Right lobe of liver (tissue), 4 donors: ENCODE data around the gene MEGF8.

Experiments used
- POLR2A ChIP-seq: fragments of 450-650 bp; IDR thresholded peaks from one replicate; pipeline ENCODE4 v1.6.1; 2017; ENCODE audit warnings: antibody characterized with exemption, mild to moderate bottlenecking
- TF ChIP-seq, protein P1 (sequence below), 4 donors: fragments of 200-600 bp in 3 of 4; fragments of 450-650 bp in 1 of 4; IDR thresholded peaks; one replicate each; pipeline versions ENCODE4 v1.5.1 to v1.8.0; 2016 to 2022; ENCODE audit warnings: antibody characterized with exemption in 4 of 4, mild to moderate bottlenecking in 2 of 4
- donor health status: DM: no; HTN: no; CAD: no.
- donor health status: DM: no; HTN: no; CAD: no.
- donor health status: DM: no; HTN: yes; CAD: no.

DNA sequence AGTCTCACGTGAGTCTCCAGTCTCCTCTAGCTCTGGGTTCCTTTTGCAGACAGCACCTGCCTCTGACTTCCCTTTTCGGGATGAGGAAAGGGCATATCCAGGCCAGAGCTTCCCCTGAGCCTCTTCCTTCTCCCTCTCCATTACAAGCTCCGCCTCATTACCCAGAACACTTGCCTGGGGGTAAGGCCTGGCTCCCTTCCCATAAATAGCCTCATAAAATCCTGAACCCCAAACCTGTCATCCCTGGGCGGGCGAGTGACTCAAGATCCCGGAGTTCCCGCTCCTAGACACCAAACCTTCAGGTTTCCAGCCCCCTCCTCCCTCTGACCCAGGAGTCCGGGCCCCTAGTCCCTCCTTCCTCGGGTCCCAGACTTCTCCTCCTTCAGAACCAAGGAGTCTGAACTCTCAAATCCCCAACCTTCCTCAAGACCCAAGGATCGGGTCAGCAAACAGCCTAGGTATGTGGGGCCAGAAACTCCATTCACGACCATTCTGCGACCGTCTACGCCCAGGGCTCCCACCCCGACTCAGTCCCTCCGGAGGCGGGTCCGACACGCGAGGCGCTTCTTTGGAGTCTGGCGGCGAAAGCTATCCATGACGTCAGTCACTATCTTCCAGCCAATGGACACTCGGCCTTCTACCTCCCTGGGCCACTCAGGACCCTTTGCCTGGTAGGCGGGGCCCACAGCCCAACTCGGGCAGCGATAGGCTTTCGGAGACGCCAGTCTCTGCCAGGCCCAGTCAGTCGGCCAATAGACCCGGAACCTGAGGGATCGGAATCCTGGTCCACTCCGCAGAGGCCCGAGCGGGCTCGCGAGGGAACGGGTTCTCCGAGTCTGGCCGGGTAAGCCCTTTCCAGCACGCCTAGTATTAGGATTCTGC lies 71.2 kb downstream of the MEGF8 start:
- TF ChIP-seq POLR2A, result peak; percentile 50
- TF ChIP-seq, protein P1, sequence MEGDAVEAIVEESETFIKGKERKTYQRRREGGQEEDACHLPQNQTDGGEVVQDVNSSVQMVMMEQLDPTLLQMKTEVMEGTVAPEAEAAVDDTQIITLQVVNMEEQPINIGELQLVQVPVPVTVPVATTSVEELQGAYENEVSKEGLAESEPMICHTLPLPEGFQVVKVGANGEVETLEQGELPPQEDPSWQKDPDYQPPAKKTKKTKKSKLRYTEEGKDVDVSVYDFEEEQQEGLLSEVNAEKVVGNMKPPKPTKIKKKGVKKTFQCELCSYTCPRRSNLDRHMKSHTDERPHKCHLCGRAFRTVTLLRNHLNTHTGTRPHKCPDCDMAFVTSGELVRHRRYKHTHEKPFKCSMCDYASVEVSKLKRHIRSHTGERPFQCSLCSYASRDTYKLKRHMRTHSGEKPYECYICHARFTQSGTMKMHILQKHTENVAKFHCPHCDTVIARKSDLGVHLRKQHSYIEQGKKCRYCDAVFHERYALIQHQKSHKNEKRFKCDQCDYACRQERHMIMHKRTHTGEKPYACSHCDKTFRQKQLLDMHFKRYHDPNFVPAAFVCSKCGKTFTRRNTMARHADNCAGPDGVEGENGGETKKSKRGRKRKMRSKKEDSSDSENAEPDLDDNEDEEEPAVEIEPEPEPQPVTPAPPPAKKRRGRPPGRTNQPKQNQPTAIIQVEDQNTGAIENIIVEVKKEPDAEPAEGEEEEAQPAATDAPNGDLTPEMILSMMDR (IDR thresholded peaks at IDR 0.05), result no peak
